ENCODE data around the gene BEND2. TPM values are rescaled to one million over a fixed set of nuclear protein-coding genes. Genes with fewer than 3 reads are reported as not detected.

Gene BEND2
- total RNA-seq, 3 donors from 2014 or later = not detected

Other genes starting within 250 kb of the BEND2 start
- gene SCML2, start 133.8 kb upstream of the BEND2 start, total RNA-seq = 1 to 10 TPM; 3.4 to 5.1 (median 5.1) TPM
- 1 to 10 TPM in 2 of 3 donors, under 1 TPM in 1; 0.83 to 1.4 (median 1.1) TPM for gene CDKL5, start 204.7 kb upstream of the BEND2 start, total RNA-seq

All from activated T-cell treated with anti-CD3 and anti-CD28 coated beads, Interleukin-2, amount 50 U/mL, for 4 hours (primary cell).